HEK293 (cell line): Measurements from ENCODE around the gene SLC6A17.

Experiments
- MYNN ChIP-seq: fragments of 450-650 bp; formaldehyde crosslinking; IDR thresholded peaks from 2 replicates; pipeline ENCODE4 v1.5.1; 2016; ENCODE audit warnings: missing biosample characterization, missing genetic modification characterization, borderline replicate concordance
- SP3 ChIP-seq: fragments of 450-650 bp; formaldehyde crosslinking; IDR thresholded peaks from 2 replicates; pipeline ENCODE4 v1.5.1; 2016; ENCODE audit warnings: missing biosample characterization, missing genetic modification characterization
- ZNF174 ChIP-seq: fragments of 450-650 bp; formaldehyde crosslinking; IDR thresholded peaks from 2 replicates; pipeline ENCODE4 v1.5.0; 2017; ENCODE audit warnings: missing biosample characterization, mild to moderate bottlenecking, missing genetic modification characterization
- ZNF184 ChIP-seq: fragments of 450-650 bp; IDR thresholded peaks from 2 replicates; pipeline ENCODE4 v1.5.1; 2018; ENCODE audit warnings: missing biosample characterization, mild to moderate bottlenecking, missing genetic modification characterization
- ZNF514 ChIP-seq: fragments of 450-650 bp; formaldehyde crosslinking; IDR thresholded peaks from 2 replicates; pipeline ENCODE4 v1.5.1; 2016; ENCODE audit warnings: missing biosample characterization, missing genetic modification characterization
- ZNF549 ChIP-seq: fragments of 450-650 bp; IDR thresholded peaks from 2 replicates; pipeline ENCODE4 v1.5.1; 2018; ENCODE audit warnings: missing biosample characterization, missing genetic modification characterization, mild to moderate bottlenecking, inconsistent platforms, moderate library complexity
- ZNF623 ChIP-seq: fragments of 450-650 bp; formaldehyde crosslinking; IDR thresholded peaks from 2 replicates; pipeline ENCODE4 v1.5.1; 2016; ENCODE audit warnings: missing biosample characterization, missing genetic modification characterization
- ZNF677 ChIP-seq: fragments of 450-650 bp; IDR thresholded peaks from 2 replicates; pipeline ENCODE4 v1.5.0; 2018; ENCODE audit warnings: missing biosample characterization, mild to moderate bottlenecking, missing genetic modification characterization, moderate library complexity
- TF ChIP-seq, protein P1 (sequence below): fragments of 450-650 bp; formaldehyde crosslinking; IDR thresholded peaks from 2 replicates; pipeline ENCODE4 v1.5.1; 2016; ENCODE audit warnings: missing biosample characterization, missing genetic modification characterization
- TF ChIP-seq, protein P2 (sequence below): fragments of 450-650 bp; formaldehyde crosslinking; IDR thresholded peaks from 2 replicates; pipeline ENCODE4; 2016; ENCODE audit warnings: missing biosample characterization, missing genetic modification characterization
- TF ChIP-seq, protein P3 (sequence below): fragments of 450-650 bp; formaldehyde crosslinking; IDR thresholded peaks from 2 replicates; pipeline ENCODE4 v1.5.1; 2016; ENCODE audit warnings: missing biosample characterization, missing genetic modification characterization
- TF ChIP-seq, protein P4 (sequence below): fragments of 450-650 bp; formaldehyde crosslinking; IDR thresholded peaks from 2 replicates; pipeline ENCODE4 v1.5.1; 2016; ENCODE audit warnings: missing biosample characterization, missing genetic modification characterization
- TF ChIP-seq, protein P5 (sequence below): fragments of 450-650 bp; formaldehyde crosslinking; IDR thresholded peaks from 2 replicates; pipeline ENCODE4 v1.5.1; 2017; ENCODE audit warnings: missing biosample characterization, missing genetic modification characterization

DNA sequence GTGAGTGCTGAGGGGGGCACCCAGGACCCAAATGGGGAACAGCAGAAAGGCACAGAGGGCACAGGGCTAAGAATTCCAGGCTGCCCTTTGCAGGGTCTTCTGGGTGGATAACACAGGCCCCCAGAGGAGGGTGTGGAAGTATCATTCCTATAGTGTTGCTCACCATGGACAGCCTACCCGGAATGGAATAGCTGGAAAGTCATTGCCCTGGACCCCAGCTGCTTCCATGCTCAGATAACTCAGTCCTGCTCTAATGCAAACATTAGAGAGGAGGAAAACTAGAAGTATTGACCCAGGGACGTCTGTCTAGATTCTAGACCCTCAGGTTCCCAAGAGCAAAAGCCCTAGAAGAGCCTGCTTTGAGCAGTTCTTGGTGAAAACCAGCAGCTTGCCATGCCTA, 24.7 kb downstream of the SLC6A17 start:
- TF ChIP-seq SP3 (tag by site-specific recombination) = no peak
- TF ChIP-seq ZNF677 (tag by site-specific recombination) = no peak
- TF ChIP-seq, protein P1, sequence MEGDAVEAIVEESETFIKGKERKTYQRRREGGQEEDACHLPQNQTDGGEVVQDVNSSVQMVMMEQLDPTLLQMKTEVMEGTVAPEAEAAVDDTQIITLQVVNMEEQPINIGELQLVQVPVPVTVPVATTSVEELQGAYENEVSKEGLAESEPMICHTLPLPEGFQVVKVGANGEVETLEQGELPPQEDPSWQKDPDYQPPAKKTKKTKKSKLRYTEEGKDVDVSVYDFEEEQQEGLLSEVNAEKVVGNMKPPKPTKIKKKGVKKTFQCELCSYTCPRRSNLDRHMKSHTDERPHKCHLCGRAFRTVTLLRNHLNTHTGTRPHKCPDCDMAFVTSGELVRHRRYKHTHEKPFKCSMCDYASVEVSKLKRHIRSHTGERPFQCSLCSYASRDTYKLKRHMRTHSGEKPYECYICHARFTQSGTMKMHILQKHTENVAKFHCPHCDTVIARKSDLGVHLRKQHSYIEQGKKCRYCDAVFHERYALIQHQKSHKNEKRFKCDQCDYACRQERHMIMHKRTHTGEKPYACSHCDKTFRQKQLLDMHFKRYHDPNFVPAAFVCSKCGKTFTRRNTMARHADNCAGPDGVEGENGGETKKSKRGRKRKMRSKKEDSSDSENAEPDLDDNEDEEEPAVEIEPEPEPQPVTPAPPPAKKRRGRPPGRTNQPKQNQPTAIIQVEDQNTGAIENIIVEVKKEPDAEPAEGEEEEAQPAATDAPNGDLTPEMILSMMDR (tag by site-specific recombination) = no peak
- TF ChIP-seq ZNF184 = no peak
- TF ChIP-seq, protein P2, sequence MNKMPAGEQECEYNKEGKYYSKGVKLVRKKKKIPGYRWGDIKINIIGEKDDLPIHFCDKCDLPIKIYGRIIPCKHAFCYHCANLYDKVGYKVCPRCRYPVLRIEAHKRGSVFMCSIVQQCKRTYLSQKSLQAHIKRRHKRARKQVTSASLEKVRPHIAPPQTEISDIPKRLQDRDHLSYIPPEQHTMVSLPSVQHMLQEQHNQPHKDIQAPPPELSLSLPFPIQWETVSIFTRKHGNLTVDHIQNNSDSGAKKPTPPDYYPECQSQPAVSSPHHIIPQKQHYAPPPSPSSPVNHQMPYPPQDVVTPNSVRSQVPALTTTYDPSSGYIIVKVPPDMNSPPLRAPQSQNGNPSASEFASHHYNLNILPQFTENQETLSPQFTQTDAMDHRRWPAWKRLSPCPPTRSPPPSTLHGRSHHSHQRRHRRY (tag by site-specific recombination) = no peak
- no peak for TF ChIP-seq ZNF174 (tag by site-specific recombination)
- TF ChIP-seq ZNF549 (tag by site-specific recombination) = no peak
- no peak for TF ChIP-seq ZNF623 (tag by site-specific recombination)
- no peak for TF ChIP-seq MYNN (tag by site-specific recombination)
- TF ChIP-seq, protein P3, sequence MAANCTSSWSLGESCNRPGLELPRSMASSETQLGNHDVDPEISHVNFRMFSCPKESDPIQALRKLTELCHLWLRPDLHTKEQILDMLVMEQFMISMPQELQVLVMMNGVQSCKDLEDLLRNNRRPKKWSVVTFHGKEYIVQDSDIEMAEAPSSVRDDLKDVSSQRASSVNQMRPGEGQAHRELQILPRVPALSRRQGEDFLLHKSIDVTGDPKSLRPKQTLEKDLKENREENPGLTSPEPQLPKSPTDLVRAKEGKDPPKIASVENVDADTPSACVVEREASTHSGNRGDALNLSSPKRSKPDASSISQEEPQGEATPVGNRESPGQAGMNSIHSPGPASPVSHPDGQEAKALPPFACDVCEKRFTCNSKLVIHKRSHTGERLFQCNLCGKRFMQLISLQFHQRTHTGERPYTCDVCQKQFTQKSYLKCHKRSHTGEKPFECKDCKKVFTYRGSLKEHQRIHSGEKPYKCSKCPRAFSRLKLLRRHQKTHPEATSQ (tag by site-specific recombination) = no peak
- TF ChIP-seq, protein P4, sequence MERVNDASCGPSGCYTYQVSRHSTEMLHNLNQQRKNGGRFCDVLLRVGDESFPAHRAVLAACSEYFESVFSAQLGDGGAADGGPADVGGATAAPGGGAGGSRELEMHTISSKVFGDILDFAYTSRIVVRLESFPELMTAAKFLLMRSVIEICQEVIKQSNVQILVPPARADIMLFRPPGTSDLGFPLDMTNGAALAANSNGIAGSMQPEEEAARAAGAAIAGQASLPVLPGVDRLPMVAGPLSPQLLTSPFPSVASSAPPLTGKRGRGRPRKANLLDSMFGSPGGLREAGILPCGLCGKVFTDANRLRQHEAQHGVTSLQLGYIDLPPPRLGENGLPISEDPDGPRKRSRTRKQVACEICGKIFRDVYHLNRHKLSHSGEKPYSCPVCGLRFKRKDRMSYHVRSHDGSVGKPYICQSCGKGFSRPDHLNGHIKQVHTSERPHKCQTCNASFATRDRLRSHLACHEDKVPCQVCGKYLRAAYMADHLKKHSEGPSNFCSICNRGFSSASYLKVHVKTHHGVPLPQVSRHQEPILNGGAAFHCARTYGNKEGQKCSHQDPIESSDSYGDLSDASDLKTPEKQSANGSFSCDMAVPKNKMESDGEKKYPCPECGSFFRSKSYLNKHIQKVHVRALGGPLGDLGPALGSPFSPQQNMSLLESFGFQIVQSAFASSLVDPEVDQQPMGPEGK (tag by site-specific recombination) = no peak
- TF ChIP-seq ZNF514 (tag by site-specific recombination) = no peak
- TF ChIP-seq, protein P5, sequence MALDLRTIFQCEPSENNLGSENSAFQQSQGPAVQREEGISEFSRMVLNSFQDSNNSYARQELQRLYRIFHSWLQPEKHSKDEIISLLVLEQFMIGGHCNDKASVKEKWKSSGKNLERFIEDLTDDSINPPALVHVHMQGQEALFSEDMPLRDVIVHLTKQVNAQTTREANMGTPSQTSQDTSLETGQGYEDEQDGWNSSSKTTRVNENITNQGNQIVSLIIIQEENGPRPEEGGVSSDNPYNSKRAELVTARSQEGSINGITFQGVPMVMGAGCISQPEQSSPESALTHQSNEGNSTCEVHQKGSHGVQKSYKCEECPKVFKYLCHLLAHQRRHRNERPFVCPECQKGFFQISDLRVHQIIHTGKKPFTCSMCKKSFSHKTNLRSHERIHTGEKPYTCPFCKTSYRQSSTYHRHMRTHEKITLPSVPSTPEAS (tag by site-specific recombination) = no peak
